Stimulated activated CD8-positive, alpha-beta memory T cell treated with anti-CD3 and anti-CD28 coated beads, Interleukin-2, amount 100 ng/mL, for 1 hour (primary cell): ENCODE data around the gene C12orf76.
"Not testable (repeated sequence)": the region's sequence is repeated elsewhere in the genome, so short reads cannot be mapped to it uniquely, and the experiment has no call there.

ENCODE experiments used
- DNase-seq, 2 donors: peaks; one replicate each; pipeline ENCODE4 v3.0.0-alpha.2; 2020; ENCODE audit warnings: low read depth in 2 of 2

Gene C12orf76

GRCh38 chr12:110065540-110065939 is 17.2 kb upstream of the C12orf76 start:
- DNase-seq, result no peak

GRCh38 chr12:110062241-110062640 is 13.9 kb upstream of the C12orf76 start:
- DNase-seq, result no peak

GRCh38 chr12:110059651-110060000 is 11.3 kb upstream of the C12orf76 start:
- no peak for DNase-seq

GRCh38 chr12:110058875-110059615 is 10.7 kb upstream of the C12orf76 start:
- no peak for DNase-seq

- DNase-seq, result not testable (repeated sequence)
Measured at GRCh38 chr12:110056643-110057042, 8.3 kb upstream of the C12orf76 start.

- DNase-seq, result not testable (repeated sequence)
Measured at GRCh38 chr12:110055375-110056352, 7.3 kb upstream of the C12orf76 start.

DNA sequence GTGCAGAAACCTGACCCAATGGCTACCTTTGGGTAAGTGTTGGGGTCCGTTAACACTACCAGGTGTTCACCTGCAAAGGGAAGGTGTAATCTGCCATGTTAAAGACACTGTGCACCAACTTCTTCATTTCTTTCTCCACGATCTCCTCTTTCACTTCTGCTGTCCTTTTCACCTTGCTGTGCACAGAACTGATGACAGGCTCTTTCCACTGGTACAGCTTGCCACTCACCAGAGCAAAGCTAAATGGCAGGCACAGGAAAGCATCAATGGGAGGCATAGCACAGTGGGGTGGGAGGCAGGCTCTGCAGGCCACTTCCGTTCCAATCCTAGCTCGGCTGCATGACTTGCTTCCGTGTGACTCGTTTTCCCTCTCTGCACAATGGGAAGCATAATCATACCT is 2.6 kb upstream of the C12orf76 start:
- no peak for DNase-seq

- DNase-seq, result not testable (repeated sequence)
Measured at GRCh38 chr12:110049666-110050065, 1.3 kb upstream of the C12orf76 start.

GRCh38 chr12:110049034-110049433 is 712 bp upstream of the C12orf76 start:
- DNase-seq, result not testable (repeated sequence)

- no peak for DNase-seq
Measured at GRCh38 chr12:110047297-110047940, 903 bp downstream of the C12orf76 start.

- DNase-seq, result no peak
Measured at GRCh38 chr12:110046451-110047187, 1.7 kb downstream of the C12orf76 start.

DNA sequence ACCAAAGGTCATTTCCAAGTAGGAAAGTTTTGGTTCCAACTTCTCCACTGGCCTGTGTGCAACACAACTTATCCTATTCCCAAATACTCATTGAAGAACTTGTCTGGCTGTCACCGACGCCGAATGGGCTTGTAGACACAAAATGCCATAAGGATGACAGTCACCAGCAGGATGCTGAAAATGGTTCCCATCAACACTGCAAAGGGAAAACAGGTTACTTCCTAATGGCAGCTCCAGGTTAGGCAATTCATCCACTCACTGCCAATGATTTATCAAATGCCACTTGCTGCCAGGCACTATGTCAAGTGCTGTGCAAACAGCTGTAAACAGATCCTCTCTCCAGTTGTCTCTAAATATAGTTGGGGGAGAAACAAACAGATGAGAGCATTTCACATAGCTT is 6.1 kb downstream of the C12orf76 start:
- no peak for DNase-seq

- no peak for DNase-seq
Measured at GRCh38 chr12:110039085-110039807, 9.1 kb downstream of the C12orf76 start.

- DNase-seq, result no peak
Measured at GRCh38 chr12:110038741-110039084, 9.6 kb downstream of the C12orf76 start.

GRCh38 chr12:110037315-110037714 is 11.0 kb downstream of the C12orf76 start:
- no peak for DNase-seq

DNA sequence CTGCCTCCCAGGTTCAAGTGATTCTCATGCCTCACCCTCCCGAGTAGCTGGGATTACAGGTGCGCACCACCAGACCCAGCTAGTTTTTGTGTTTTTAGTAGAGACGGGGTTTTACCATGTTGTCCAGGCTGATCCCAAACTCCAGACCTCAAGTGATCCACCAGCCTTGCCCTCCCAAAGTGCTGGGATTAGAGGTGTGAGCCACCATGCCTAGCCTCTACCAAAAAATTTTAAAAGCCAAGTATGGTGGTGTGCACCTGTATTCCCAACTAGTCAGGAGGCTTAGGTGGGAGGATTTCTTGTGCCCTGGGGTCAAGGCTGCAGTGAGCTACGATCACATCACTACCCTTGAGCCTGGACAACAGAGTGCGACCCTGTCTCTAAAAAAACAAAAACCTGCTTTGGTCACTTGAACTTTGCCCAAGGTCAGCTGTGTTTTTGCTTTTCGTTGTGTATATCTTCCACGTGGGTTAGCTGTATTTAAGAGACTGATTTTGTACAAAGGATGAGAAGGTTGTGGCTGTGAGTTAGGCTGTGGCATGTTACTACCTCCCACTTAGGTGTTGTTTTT is 12.7 kb downstream of the C12orf76 start:
- DNase-seq, result no peak

GRCh38 chr12:110033888-110034287 is 14.4 kb downstream of the C12orf76 start:
- no peak for DNase-seq

DNA sequence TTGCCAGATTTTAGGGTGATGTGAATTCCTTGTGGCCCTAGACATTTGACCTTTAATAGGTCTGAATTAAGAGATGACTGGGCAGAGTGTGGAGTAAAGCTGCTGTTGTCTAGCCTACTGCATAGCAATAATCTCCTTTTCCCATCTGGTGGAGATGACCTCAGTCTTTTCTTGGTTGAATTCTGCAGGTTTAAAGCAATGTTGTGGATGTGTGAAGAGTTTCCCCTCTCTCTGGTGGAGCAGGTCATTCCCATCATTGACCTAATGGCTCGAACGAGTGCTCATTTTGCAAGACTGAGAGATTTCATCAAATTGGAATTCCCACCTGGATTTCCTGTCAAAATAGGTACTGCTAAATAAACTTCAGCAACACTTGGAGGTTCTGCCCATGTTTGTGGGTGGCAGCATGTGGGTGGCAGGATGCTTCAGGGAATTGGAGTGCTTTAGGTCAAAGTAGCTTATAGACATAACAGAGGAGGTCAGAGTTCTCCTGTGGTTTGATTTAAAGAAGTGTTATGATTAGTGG is 19.0 kb downstream of the C12orf76 start:
- DNase-seq, result no peak

DNA sequence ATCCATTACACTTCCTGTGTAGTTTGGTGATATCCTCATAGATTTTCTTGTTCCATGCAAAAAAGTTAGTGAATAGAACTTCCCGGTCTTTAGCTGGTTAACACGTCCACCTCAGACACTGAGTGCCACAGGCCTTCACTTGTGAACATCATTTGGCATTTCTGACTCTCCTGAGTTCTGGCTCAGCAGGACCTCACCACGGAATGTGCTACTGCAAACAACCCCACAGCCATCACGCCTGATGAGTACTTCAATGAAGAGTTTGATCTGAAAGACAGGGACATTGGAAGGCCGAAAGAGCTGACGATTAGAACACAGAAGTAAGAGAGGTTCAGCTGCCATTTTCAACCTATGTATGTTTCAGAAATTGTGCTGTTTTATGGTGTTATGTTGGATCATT is 20.0 kb downstream of the C12orf76 start:
- no peak for DNase-seq

GRCh38 chr12:110024051-110024450 is 24.3 kb downstream of the C12orf76 start:
- no peak for DNase-seq
